HepG2 (cell line): ENCODE results near the gene CSTF1. TPM values are rescaled to one million over a fixed set of nuclear protein-coding genes. Genes with fewer than 3 reads are reported as not detected.

Source experiments
- JDP2 ChIP-seq: sonication (generic); formaldehyde crosslinking; IDR thresholded peaks from 2 replicates; pipeline ENCODE4 v1.8.1; 2022; ENCODE audit warnings: missing genetic modification reagents, borderline replicate concordance
- KLF16 ChIP-seq, 2 experiments: sonication (generic) in 1 of 2; formaldehyde crosslinking in 1 of 2; IDR thresholded peaks; 2 replicates each; pipeline versions ENCODE4 v1.6.1 to v1.8.0; 2016 to 2023; ENCODE audit warnings: missing genetic modification reagents in 2 of 2, missing compliant biosample characterization in 1 of 2
- MIXL1 ChIP-seq: IDR thresholded peaks from 2 replicates; pipeline ENCODE4 v1.6.1; 2016
- MXD3 ChIP-seq: IDR thresholded peaks from 2 replicates; pipeline ENCODE4 v1.6.1; 2016; ENCODE audit warnings: mild to moderate bottlenecking, missing biosample characterization, missing genetic modification reagents
- NCOA1 ChIP-seq: sonication (generic); formaldehyde crosslinking; IDR thresholded peaks from 2 replicates; pipeline ENCODE4 v1.9.0; 2021; ENCODE audit warnings: missing genetic modification reagents
- NFE2L1 ChIP-seq: sonication (generic); formaldehyde crosslinking; IDR thresholded peaks from 2 replicates; pipeline ENCODE4 v1.4.0; 2020; ENCODE audit warnings: missing genetic modification reagents, mild to moderate bottlenecking, borderline replicate concordance
- NR1H2 ChIP-seq: sonication (generic); formaldehyde crosslinking; IDR thresholded peaks from 2 replicates; pipeline ENCODE4 v1.8.1; 2022; ENCODE audit warnings: low read depth, missing genetic modification reagents, borderline replicate concordance
- POGZ ChIP-seq: sonication (generic); formaldehyde crosslinking; IDR thresholded peaks from 2 replicates; pipeline ENCODE4 v1.4.0; 2020; ENCODE audit warnings: mild to moderate bottlenecking, missing genetic modification reagents
- THAP7 ChIP-seq: sonication (generic); formaldehyde crosslinking; IDR thresholded peaks from 2 replicates; pipeline ENCODE4 v1.8.1; 2023; ENCODE audit warnings: mild to moderate bottlenecking, missing genetic modification reagents
- TMF1 ChIP-seq: sonication (generic); formaldehyde crosslinking; IDR thresholded peaks from 2 replicates; pipeline ENCODE4 v1.8.1; 2022; ENCODE audit warnings: low read depth, missing genetic modification reagents
- ZBTB4 ChIP-seq: sonication (generic); formaldehyde crosslinking; IDR thresholded peaks from 2 replicates; pipeline ENCODE4 v1.4.0; 2020; ENCODE audit warnings: missing genetic modification reagents, mild to moderate bottlenecking, borderline replicate concordance
- ZIK1 ChIP-seq: sonication (generic); formaldehyde crosslinking; IDR thresholded peaks from 2 replicates; pipeline ENCODE4 v1.5.0; 2020; ENCODE audit warnings: mild to moderate bottlenecking, low read depth, missing genetic modification reagents, borderline replicate concordance
- ZNF142 ChIP-seq: sonication (generic); formaldehyde crosslinking; IDR thresholded peaks from 2 replicates; pipeline ENCODE4 v1.4.0; 2020; ENCODE audit warnings: missing genetic modification reagents
- ZNF432 ChIP-seq: sonication (generic); formaldehyde crosslinking; IDR thresholded peaks from 2 replicates; pipeline ENCODE4 v1.5.0; 2020; ENCODE audit warnings: missing genetic modification reagents, mild to moderate bottlenecking, borderline replicate concordance
- ZNF446 ChIP-seq: sonication (generic); formaldehyde crosslinking; IDR thresholded peaks from 2 replicates; pipeline ENCODE4 v1.5.0; 2020; ENCODE audit warnings: mild to moderate bottlenecking, missing genetic modification reagents
- ZNF546 ChIP-seq: sonication (generic); formaldehyde crosslinking; conservative IDR thresholded peaks from 2 replicates; pipeline ENCODE4 v1.8.1; 2023; ENCODE audit warnings: mild to moderate bottlenecking, missing genetic modification reagents
- ZNF670 ChIP-seq: sonication (generic); formaldehyde crosslinking; IDR thresholded peaks from 2 replicates; pipeline ENCODE4 v1.8.0; 2022; ENCODE audit warnings: mild to moderate bottlenecking, missing genetic modification reagents, borderline replicate concordance
- ZSCAN25 ChIP-seq: sonication (generic); formaldehyde crosslinking; IDR thresholded peaks from 2 replicates; pipeline ENCODE4 v1.8.0; 2022; ENCODE audit warnings: mild to moderate bottlenecking, missing genetic modification reagents
- polyA plus RNA-seq, 8 experiments: library from polyadenylated mRNA; depleted of rRNA in 3 of 8; stranded (reverse) in 7 of 8; unstranded in 1 of 8; fragments of >200 nt; fragmentation: Illumina TruSeq in 4 of 8; extraction: Trizol in 4 of 8; gene quantifications; 2 replicates each; pipeline versions ENCODE4 v1.2.1 to v1.2.3, GENCODE V29; 2011 to 2016; ENCODE audit warnings: low read depth in 4 of 8, missing spikeins in 1 of 8, mixed read lengths in 1 of 8; ENCODE audit not compliant: insufficient read depth in 1 of 8
- total RNA-seq, 5 experiments: library from RNA; depleted of rRNA; stranded (reverse); fragments of >200 nt; fragmentation: Illumina TruSeq; extraction: Trizol; gene quantifications; 2 replicates each; pipeline ENCODE4 v1.2.3, GENCODE V29; 2016; ENCODE audit warnings: low read depth in 1 of 5

CSTF1 gene
- total and polyA plus RNA-seq, 2 of the 13 experiments (the other 11 are each of a cell fraction or from before 2014, with no cell fraction given): 70.9 to 100 TPM

- TF ChIP-seq ZIK1 (peak; percentile 56; the same call in 1 of the 2 replicates), ZNF670 (CRISPR knock-in tag) (no peak), THAP7 (CRISPR knock-in tag) (no peak; the same call in 1 of the 2 replicates), TMF1 (CRISPR knock-in tag) (peak; percentile 47; the same call in 1 of the 2 replicates), ZNF432 (no peak), NCOA1 (CRISPR knock-in tag) (no peak), ZBTB4 (CRISPR knock-in tag) (no peak), ZSCAN25 (CRISPR knock-in tag) (no peak), NR1H2 (CRISPR knock-in tag) (no peak), ZNF546 (CRISPR knock-in tag) (no peak), KLF16 (CRISPR knock-in tag; IDR thresholded peaks at IDR 0.05) (no peak; a peak in 1 of 4 replicates), POGZ (CRISPR knock-in tag) (peak; percentile 10; the same call in 1 of the 2 replicates), NFE2L1 (CRISPR knock-in tag) (no peak), JDP2 (CRISPR knock-in tag) (no peak), ZNF446 (CRISPR knock-in tag) (0 out of 2 replicates have a peak, but pooled peaks have one; percentile 37), ZNF142 (CRISPR knock-in tag) (peak; percentile 28; the same call in 1 of the 2 replicates), MIXL1 (no peak), MXD3 (0 out of 2 replicates have a peak, but pooled peaks have one; percentile 25)
Measured at GRCh38 chr20:56359212-56360132, 33.0 kb upstream of the CSTF1 start (continued).
